Uterus (tissue), 2 donors: ENCODE data around the gene TMEM79.

Experiments used
- CTCF ChIP-seq, 4 experiments: fragments of 200-600 bp in 2 of 4; fragments of 450-650 bp in 2 of 4; sonication (generic) in 2 of 4; IDR thresholded peaks; one replicate each; pipeline ENCODE4 v1.5.1; 2016 to 2019; ENCODE audit warnings: antibody characterized with exemption in 4 of 4, mild to moderate bottlenecking in 2 of 4, moderate library complexity in 1 of 4
- POLR2A ChIP-seq, 2 donors: fragments of 450-650 bp; IDR thresholded peaks; one replicate each; pipeline ENCODE4 v1.6.1; 2016; ENCODE audit warnings: antibody characterized with exemption in 2 of 2, mild to moderate bottlenecking in 1 of 2, moderate library complexity in 1 of 2

GRCh38 chr1:156244712-156245111 is 39.4 kb upstream of the TMEM79 start:
- TF ChIP-seq POLR2A (IDR thresholded peaks at IDR 0.05) (no peak), CTCF (IDR thresholded peaks at IDR 0.05) (no peak)
